ENCODE data around the gene STRN3. TPM values are rescaled to one million over a fixed set of nuclear protein-coding genes. Genes with fewer than 3 reads are reported as not detected.

Gene STRN3
- total and polyA plus RNA-seq, 2 of the 8 experiments (the other 6 are each of a cell fraction or from before 2014, with no cell fraction given) = 8.7 to 38.1 TPM

GRCh38 chr14:31057701-31058364, 31.7 kb upstream of the STRN3 start:
- TF ChIP-seq SP2 (IDR thresholded peaks at IDR 0.05; ENCODE audit: low read length) = no peak
- TF ChIP-seq POLR2A (IDR thresholded peaks at IDR 0.05; ENCODE audit: control extremely low read depth in 1 of 2, low read depth in 2 of 2, low read length in 2 of 2) = no peak
- no peak for TF ChIP-seq KDM1A (IDR thresholded peaks at IDR 0.05; ENCODE audit: borderline replicate concordance, low read length)
- TF ChIP-seq SIRT6 (IDR thresholded peaks at IDR 0.05; ENCODE audit: low read length) = no peak
- no peak for TF ChIP-seq NRF1 (IDR thresholded peaks at IDR 0.05; ENCODE audit: low read depth, low read length)
- no peak for TF ChIP-seq BACH1 (IDR thresholded peaks at IDR 0.05; ENCODE audit: low read length)
- TF ChIP-seq, protein P1, sequence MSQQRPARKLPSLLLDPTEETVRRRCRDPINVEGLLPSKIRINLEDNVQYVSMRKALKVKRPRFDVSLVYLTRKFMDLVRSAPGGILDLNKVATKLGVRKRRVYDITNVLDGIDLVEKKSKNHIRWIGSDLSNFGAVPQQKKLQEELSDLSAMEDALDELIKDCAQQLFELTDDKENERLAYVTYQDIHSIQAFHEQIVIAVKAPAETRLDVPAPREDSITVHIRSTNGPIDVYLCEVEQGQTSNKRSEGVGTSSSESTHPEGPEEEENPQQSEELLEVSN (IDR thresholded peaks at IDR 0.05) = no peak
- no peak for TF ChIP-seq JUND (IDR thresholded peaks at IDR 0.05; ENCODE audit: low read length)
- TF ChIP-seq ASH2L (IDR thresholded peaks at IDR 0.05; ENCODE audit: low read length) = no peak
- TF ChIP-seq ATF3 (IDR thresholded peaks at IDR 0.05; ENCODE audit: insufficient read depth, low read depth, low read length) = no peak
- TF ChIP-seq RXRA (IDR thresholded peaks at IDR 0.05; ENCODE audit: insufficient read depth, low read depth, low read length) = no peak
- TF ChIP-seq SIX5 (IDR thresholded peaks at IDR 0.05; ENCODE audit: low read depth, low read length) = no peak
- Histone ChIP-seq H3K23ac (ENCODE audit: insufficient read length) (no peak overlapping the region), H3K4me2 (ENCODE audit: insufficient read depth in 1 of 2, low read depth in 2 of 2, low read length in 2 of 2) (no peak overlapping the region), H4K8ac (ENCODE audit: extremely low read depth, insufficient read depth, low read length) (no peak overlapping the region), H2BK15ac (ENCODE audit: low read length) (0 out of 2 replicates have a peak overlapping the region, but pooled peaks have one; percentile 68), H2BK120ac (replicated peaks; ENCODE audit: low read depth, low read length) (no peak overlapping the region), H3K23me2 (ENCODE audit: low read depth, low read length) (peaks cover 2% of the 10 kb centered on the region; the same call in 1 of the 2 replicates), H3K79me2 (ENCODE audit: control insufficient read depth in 1 of 2, insufficient read depth in 2 of 2, low read length in 2 of 2) (no peaks in the 10 kb centered on the region; a peak in 1 of 4 replicates), H3K27ac (ENCODE audit: low read depth, low read length) (no peak overlapping the region), H4K5ac (ENCODE audit: insufficient read length, low read depth, low read length) (no peak overlapping the region), H2BK20ac (ENCODE audit: low read length) (no peak overlapping the region), H2AFZ (ENCODE audit: low read length) (no peak overlapping the region), H2BK12ac (ENCODE audit: low read depth, low read length) (peak overlapping the region; percentile 71; the same call in 1 of the 2 replicates), H3K14ac (ENCODE audit: insufficient read length) (no peak overlapping the region), H2BK5ac (ENCODE audit: low read depth, low read length) (0 out of 2 replicates have a peak overlapping the region, but pooled peaks have one; percentile 53), H3K36me3 (ENCODE audit: control insufficient read depth in 2 of 4, insufficient read depth in 4 of 4, low read length in 3 of 4) (no peaks in the 10 kb centered on the region), H3K9me3 (ENCODE audit: insufficient read depth in 2 of 2, low read depth in 1 of 2, low read length in 1 of 2) (no peaks in the 10 kb centered on the region), H3K27me3 (replicated peaks in 1 of 4; ENCODE audit: control insufficient read depth in 3 of 4, extremely low read depth in 1 of 4, insufficient read depth in 3 of 4, low read length in 3 of 4) (no peaks in the 10 kb centered on the region), H4K91ac (replicated peaks; ENCODE audit: insufficient read length, low read length) (no peak overlapping the region), H3K4me3 (ENCODE audit: extremely low read depth in 1 of 4, insufficient read depth in 2 of 4, low read depth in 3 of 4, low read length in 4 of 4) (no peak overlapping the region), H2AK5ac (ENCODE audit: low read depth, low read length) (0 out of 2 replicates have a peak overlapping the region, but pooled peaks have one; percentile 0), H3K9ac (replicated peaks in 1 of 4; ENCODE audit: extremely low read depth in 1 of 4, low read depth in 3 of 4, low read length in 3 of 4) (no peak overlapping the region), H3K56ac (replicated peaks; ENCODE audit: insufficient read length, low read depth, low read length) (no peak overlapping the region), H4K20me1 (replicated peaks in 1 of 2; ENCODE audit: control insufficient read depth in 1 of 2, insufficient read depth in 2 of 2, low read length in 2 of 2) (no peaks in the 10 kb centered on the region), H3K18ac (ENCODE audit: extremely low read depth, low read length) (no peak overlapping the region), H3K4ac (replicated peaks; ENCODE audit: insufficient read length, low read depth, low read length) (no peak overlapping the region), H3K79me1 (ENCODE audit: low read depth, low read length) (no peaks in the 10 kb centered on the region), H3K4me1 (replicated peaks in 1 of 4; ENCODE audit: control insufficient read depth in 3 of 4, insufficient read depth in 4 of 4, low read length in 3 of 4) (peaks cover 4 to 8% (median 5%) of the 10 kb centered on the region in 4 experiments; a peak in 5 of 7 replicates)
- no peak for DNase-seq (ENCODE audit: low read depth in 1 of 2, low spot score in 2 of 2)
- WGBS, 2 experiments (ENCODE audit: extremely low coverage in 1 of 2, insufficient coverage in 1 of 2, insufficient read length in 1 of 2, insufficient replicate concordance in 2 of 2, low coverage in 1 of 2, low lambda C conversion rate in 2 of 2, missing lambda C conversion rate in 1 of 2) = 92% methylated on average over 12 of the region's 12 CpGs; no CpG with 5 or more reads in 1 of the 2 experiments
- ChIA-PET POLR2A (ENCODE audit: partially characterized antibody) (interaction anchor here (3.8 kb wide), 1 partner anchor 32 kb away, joined by 19 read pairs; the partner anchor contains the start of genes AP4S1 and STRN3), CTCF (ENCODE audit: partially characterized antibody) (interaction anchor here (0.6 to 2.4 kb wide), 6 partner anchors 10 to 318 kb away, joined by 3 to 9 read pairs (median 4); no protein-coding TSS in a partner anchor)
- no peak for FAIRE-seq

Data from H1 (cell line).